GM12892 (cell line): ENCODE data around the gene F8A1.
A peak's percentile ranks its signal among the peaks of the same experiment; 100 is the strongest.
"Not testable (repeated sequence)": the region's sequence is repeated elsewhere in the genome, so short reads cannot be mapped to it uniquely, and the experiment has no call there.

Experiments used
- DNase-seq: peaks from one replicate; pipeline ENCODE4 v3.0.0; 2011; ENCODE audit not compliant: insufficient read length
- FAIRE-seq: peaks from 2 replicates; lab custom pipeline; 2011; peaks lifted over from hg19 to GRCh38; lab: Jason Lieb, UNC
- POLR2A ChIP-seq: IDR thresholded peaks from 2 replicates; pipeline ENCODE4 v1.6.1; 2011; ENCODE audit warnings: low read depth, low read length, control low read depth
- POLR2AphosphoS5 ChIP-seq: IDR thresholded peaks from 2 replicates; pipeline ENCODE4 v1.6.1; 2011; ENCODE audit warnings: low read depth, low read length, control low read depth
- TAF1 ChIP-seq: IDR thresholded peaks from 2 replicates; pipeline ENCODE4 v1.6.1; 2011; ENCODE audit warnings: low read depth, mild to moderate bottlenecking, control low read depth, low read length, borderline replicate concordance

F8A1 gene

GRCh38 chrX:154902408-154902807 is 16.3 kb downstream of the F8A1 start:
- TF ChIP-seq POLR2A, result no peak
- TF ChIP-seq POLR2AphosphoS5, result no peak
- no peak for TF ChIP-seq TAF1
- DNase-seq, result no peak
- no peak for FAIRE-seq

GRCh38 chrX:154908821-154909220 is 22.7 kb downstream of the F8A1 start:
- no peak for DNase-seq
- FAIRE-seq, result no peak
- no peak for TF ChIP-seq TAF1
- no peak for TF ChIP-seq POLR2AphosphoS5
- TF ChIP-seq POLR2A, result no peak

DNA sequence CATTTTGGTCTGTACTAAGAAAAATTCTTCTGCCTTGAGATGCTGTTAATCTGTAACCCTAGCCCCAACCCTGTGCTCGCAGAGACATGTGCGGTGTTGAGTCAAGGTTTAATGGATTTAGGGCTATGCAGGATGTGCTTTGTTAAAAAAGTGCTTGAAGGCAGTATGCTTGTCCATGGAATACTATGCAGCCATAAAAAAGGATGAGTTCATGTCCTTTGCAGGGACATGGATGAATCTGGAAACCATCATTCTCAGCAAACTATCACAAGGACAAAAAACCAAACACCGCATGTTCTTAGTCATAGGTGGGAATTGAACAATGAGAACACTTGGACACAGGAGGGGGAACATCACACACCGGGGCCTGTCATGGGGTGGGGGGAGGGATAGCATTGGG is 23.9 kb downstream of the F8A1 start:
- FAIRE-seq, DNase-seq: not testable (repeated sequence)

GRCh38 chrX:154910528-154910927 is 24.4 kb downstream of the F8A1 start:
- not testable (repeated sequence) for FAIRE-seq, DNase-seq

- FAIRE-seq, result no peak
- no peak for DNase-seq
- TF ChIP-seq TAF1 (no peak), POLR2AphosphoS5 (no peak), POLR2A (no peak)
Measured at GRCh38 chrX:154914052-154914451, 27.9 kb downstream of the F8A1 start.

DNA sequence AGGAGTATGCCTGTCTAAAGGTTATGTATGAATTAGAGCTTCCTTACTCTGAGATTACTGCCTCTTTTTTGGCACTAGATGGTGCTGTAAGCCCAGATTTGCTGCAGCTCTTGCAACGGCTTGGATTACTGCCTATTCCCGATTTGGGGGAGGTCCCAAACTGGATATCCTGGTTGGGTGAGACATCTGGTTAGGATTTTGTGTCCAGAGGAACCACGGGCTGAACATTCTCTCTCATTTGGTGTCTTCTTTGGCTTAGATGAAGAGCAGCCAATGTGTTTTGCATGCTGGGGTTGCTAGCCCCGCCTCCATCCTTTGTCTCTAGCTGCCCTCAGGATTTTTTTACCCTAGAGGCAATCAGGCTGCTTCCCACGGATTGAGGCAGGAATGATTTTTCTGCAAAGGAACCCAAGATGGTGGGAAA is 31.9 kb downstream of the F8A1 start:
- peak; percentile 13 for DNase-seq
- TF ChIP-seq TAF1 (no peak), POLR2A (no peak), POLR2AphosphoS5 (no peak)
- FAIRE-seq, result peak; percentile 81

- not testable (repeated sequence) for FAIRE-seq, DNase-seq
Measured at GRCh38 chrX:154924771-154925170, 38.6 kb downstream of the F8A1 start.
